Prostate gland (tissue), 2 donors: ENCODE results near the gene EHMT1. TPM values are rescaled to one million over a fixed set of nuclear protein-coding genes. Genes with fewer than 3 reads are reported as not detected.
"Not testable (repeated sequence)": the region's sequence is repeated elsewhere in the genome, so short reads cannot be mapped to it uniquely, and the experiment has no call there.

Source experiments
- DNase-seq: peaks from one replicate; pipeline ENCODE4 v3.0.0-alpha.2; 2019; ENCODE audit warnings: low spot score
- H3K27ac ChIP-seq, 2 donors: fragments of 200-600 bp; sonication (generic); 2 replicates each; pipeline ENCODE4 v1.5.1; 2017 to 2019
- H3K27me3 ChIP-seq: fragments of 200-600 bp; sonication (generic); replicated peaks from 2 replicates; pipeline ENCODE4 v1.5.1; 2019; ENCODE audit not compliant: insufficient read depth
- H3K36me3 ChIP-seq, 2 donors: fragments of 200-600 bp; sonication (generic); 1 replicate in 1 of 2; 2 replicates in 1 of 2; pipeline versions ENCODE4 v1.5.1 to v1.8.1; 2017 to 2019
- H3K4me1 ChIP-seq: fragments of 200-600 bp; sonication (generic); replicated peaks from 2 replicates; pipeline ENCODE4 v1.5.1; 2019
- H3K4me3 ChIP-seq, 2 donors: fragments of 200-600 bp; sonication (generic); 2 replicates each; pipeline ENCODE4 v1.5.1; 2017 to 2019
- H3K9me3 ChIP-seq: fragments of 200-600 bp; sonication (generic); 2 replicates; pipeline ENCODE4 v1.5.1; 2017
- POLR2A ChIP-seq: fragments of 450-650 bp; IDR thresholded peaks from one replicate; pipeline ENCODE4 v1.6.1; 2016; ENCODE audit warnings: antibody characterized with exemption, mild to moderate bottlenecking
- POLR2AphosphoS5 ChIP-seq: sonication (generic); formaldehyde crosslinking; IDR thresholded peaks from one replicate; pipeline ENCODE4 v1.6.1; 2017; ENCODE audit warnings: antibody characterized with exemption
- WGBS: methylation state at CpG from one replicate; pipeline ENCODE4 v1.1.5; 2018; 5-methylcytosine and 5-hydroxymethylcytosine counted together
- intact Hi-C: fragments of 100-400 bp; cut with DNase I; formaldehyde crosslinking; loops from one replicate; pipeline ENCODE4 v1.14.2; 2022
- total RNA-seq, 2 donors: library from RNA; depleted of rRNA; stranded (reverse); fragments of >200 nt; gene quantifications; one replicate each; pipeline ENCODE4 v1.1.0, GENCODE V29; 2016
- TF ChIP-seq, protein P1 (sequence below), 4 experiments: fragments of 200-600 bp in 2 of 4; fragments of 450-650 bp in 2 of 4; sonication (generic) in 2 of 4; IDR thresholded peaks; 1 replicate in 3 of 4; 2 replicates in 1 of 4; pipeline ENCODE4 v1.5.1; 2016 to 2019; ENCODE audit warnings: antibody characterized with exemption in 4 of 4, mild to moderate bottlenecking in 2 of 4, moderate library complexity in 2 of 4

Gene EHMT1
- total RNA-seq, 2 donors from 2014 or later: 81.3 to 149 TPM

DNA sequence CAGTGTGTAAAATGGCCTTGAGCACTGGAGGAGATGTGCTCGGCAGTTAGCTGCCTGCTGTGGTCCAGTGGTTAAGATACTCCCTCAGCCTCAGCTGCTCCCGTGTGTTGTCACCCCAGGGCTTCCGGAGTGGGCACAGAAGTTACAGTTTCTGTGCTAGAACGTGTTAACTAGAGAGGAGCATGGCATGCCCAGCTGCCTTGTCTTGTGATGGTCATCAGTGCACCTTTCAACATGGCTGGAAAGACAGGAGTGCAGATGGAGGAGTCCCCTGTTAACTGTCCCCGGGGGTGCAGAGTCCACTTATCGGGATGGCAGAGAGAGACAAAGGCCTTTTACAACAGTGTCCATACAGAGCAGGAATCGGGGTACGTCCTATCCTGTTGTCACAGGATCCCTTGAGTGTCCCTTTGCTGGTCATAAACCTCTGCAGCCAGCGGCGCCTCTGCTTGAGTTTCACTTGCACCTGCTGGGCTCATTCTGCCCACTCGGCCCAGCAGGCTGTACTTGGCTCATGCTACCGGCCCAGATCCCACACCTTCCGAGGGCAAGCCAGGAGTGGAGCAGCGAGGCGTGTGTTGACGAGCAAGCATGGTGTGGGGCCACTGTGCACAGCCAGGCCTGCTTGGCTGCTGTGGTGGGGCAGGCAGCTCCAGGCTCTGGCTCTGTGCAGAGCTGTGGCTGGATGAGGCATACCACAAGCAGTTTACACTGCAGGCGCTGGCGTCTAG lies 112.6 kb downstream of the EHMT1 start:
- intact Hi-C loops: no loop called here
- 90% methylated on average over 17 of the region's 18 CpGs for WGBS
- DNase-seq: no peak
- no peak for TF ChIP-seq POLR2A
- no peak for TF ChIP-seq POLR2AphosphoS5
- TF ChIP-seq, protein P1, sequence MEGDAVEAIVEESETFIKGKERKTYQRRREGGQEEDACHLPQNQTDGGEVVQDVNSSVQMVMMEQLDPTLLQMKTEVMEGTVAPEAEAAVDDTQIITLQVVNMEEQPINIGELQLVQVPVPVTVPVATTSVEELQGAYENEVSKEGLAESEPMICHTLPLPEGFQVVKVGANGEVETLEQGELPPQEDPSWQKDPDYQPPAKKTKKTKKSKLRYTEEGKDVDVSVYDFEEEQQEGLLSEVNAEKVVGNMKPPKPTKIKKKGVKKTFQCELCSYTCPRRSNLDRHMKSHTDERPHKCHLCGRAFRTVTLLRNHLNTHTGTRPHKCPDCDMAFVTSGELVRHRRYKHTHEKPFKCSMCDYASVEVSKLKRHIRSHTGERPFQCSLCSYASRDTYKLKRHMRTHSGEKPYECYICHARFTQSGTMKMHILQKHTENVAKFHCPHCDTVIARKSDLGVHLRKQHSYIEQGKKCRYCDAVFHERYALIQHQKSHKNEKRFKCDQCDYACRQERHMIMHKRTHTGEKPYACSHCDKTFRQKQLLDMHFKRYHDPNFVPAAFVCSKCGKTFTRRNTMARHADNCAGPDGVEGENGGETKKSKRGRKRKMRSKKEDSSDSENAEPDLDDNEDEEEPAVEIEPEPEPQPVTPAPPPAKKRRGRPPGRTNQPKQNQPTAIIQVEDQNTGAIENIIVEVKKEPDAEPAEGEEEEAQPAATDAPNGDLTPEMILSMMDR (IDR thresholded peaks at IDR 0.05): no peak
- Histone ChIP-seq H3K27me3 (no peaks in the 10 kb centered on the region), H3K27ac (no peak overlapping the region), H3K36me3 (no peaks in the 10 kb centered on the region), H3K9me3 (no peaks in the 10 kb centered on the region), H3K4me1 (no peaks in the 10 kb centered on the region), H3K4me3 (no peak overlapping the region)

DNA sequence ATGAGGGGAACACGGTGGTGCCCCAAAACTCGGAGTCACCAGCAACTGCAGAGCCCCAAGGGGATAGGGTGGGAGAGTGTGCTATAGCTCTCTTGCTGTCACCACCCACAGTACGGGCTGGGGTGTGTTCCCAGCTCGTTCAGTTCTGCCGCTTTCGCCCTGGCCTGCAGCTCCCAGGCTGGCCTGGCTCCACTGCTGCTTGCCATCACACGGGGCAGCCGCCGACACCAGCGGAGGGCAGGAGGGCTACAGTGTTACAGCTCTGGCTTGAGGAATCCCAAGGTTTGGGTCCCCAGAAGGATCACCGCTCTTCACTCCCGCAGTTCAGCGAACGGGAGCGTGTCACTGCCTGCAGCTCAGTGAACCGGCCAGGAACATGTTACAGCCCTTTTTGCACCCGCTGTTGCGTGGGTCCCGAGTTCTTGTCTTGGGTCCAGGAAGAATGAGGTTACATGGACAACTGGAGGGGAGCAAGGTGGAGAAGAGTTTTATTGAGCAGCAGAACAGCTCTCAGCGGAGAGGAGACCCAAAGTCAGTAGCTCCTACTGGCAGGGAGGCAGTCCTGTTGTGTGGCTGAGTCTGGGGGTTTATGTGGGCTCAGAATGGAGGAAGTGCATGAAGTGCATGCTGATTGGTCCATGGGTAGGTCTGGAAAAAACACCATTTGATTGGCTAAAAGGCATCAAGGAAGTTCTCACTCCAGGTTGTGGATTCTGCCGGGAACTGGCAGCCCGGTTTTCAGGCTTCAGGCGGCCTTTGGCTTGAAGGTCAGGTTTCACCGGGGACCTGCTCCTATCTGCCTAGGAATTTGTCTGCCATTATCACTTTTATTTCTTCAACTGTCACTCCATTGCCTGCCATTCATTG lies 113.4 kb downstream of the EHMT1 start:
- Histone ChIP-seq H3K27ac (no peak overlapping the region), H3K9me3 (no peaks in the 10 kb centered on the region), H3K4me1 (no peaks in the 10 kb centered on the region), H3K4me3 (no peak overlapping the region), H3K27me3 (no peaks in the 10 kb centered on the region), H3K36me3 (no peaks in the 10 kb centered on the region)
- no peak for DNase-seq
- TF ChIP-seq, protein P1 (IDR thresholded peaks at IDR 0.05): no peak
- TF ChIP-seq POLR2AphosphoS5 (no peak), POLR2A (no peak)
- WGBS: 98% methylated on average over 24 of the region's 24 CpGs
- intact Hi-C loops: no loop called here

DNA sequence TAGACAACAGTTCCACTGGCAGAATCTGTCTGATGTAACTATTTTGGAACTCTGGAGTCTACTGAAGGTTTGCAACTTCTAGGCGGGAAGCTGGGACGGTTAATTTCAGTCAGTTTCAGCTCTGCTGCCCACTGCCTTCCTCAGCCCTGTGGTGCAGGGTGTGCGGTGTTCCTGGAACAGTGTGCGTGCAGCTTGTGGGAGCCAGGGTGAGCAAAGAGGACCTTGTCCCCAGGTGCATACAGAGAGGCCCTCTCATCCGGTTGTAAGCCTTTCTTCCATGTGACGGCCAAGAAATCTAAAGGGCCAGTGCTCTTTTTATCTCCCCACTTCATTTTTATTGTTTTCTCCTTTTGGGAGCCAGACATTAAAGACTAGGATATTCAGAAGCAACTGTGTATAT lies 114.6 kb downstream of the EHMT1 start:
- Histone ChIP-seq H3K27me3 (no peaks in the 10 kb centered on the region), H3K36me3 (no peaks in the 10 kb centered on the region), H3K4me1 (no peaks in the 10 kb centered on the region), H3K4me3 (no peak overlapping the region), H3K9me3 (no peaks in the 10 kb centered on the region), H3K27ac (no peak overlapping the region)
- TF ChIP-seq POLR2AphosphoS5 (no peak), POLR2A (no peak)
- TF ChIP-seq, protein P1 (IDR thresholded peaks at IDR 0.05): no peak
- no peak for DNase-seq
- 98% methylated on average over 6 of the region's 6 CpGs for WGBS
- intact Hi-C loops: no loop called here

DNA sequence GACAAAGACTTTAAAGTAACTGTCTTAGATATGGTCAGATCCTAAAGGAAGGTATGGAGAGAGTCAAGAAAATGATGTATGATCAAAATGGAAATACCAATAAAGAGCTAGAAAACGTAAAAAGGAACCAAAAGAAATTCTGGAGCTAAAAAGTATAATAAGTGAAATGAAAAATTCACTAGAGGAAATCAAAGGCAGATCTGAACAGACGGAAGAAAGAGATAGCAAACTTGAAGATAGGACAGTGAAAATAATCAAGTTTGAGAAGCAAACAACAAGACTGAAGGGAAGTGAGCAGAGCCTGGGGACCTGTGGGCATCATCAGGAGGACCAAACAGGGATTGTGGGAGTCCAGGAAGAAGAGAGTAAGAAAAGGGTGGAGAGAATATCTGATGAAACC lies 115.4 kb downstream of the EHMT1 start:
- Histone ChIP-seq H3K27me3 (no peaks in the 10 kb centered on the region), H3K27ac (no peak overlapping the region), H3K9me3 (no peaks in the 10 kb centered on the region), H3K4me1 (no peaks in the 10 kb centered on the region), H3K36me3 (no peaks in the 10 kb centered on the region), H3K4me3 (no peak overlapping the region)
- no peak for DNase-seq
- TF ChIP-seq POLR2A (no peak), POLR2AphosphoS5 (no peak)
- TF ChIP-seq, protein P1 (IDR thresholded peaks at IDR 0.05): no peak
- intact Hi-C loops: no loop called here
- WGBS: 65% methylated on average over 2 of the region's 2 CpGs

DNA sequence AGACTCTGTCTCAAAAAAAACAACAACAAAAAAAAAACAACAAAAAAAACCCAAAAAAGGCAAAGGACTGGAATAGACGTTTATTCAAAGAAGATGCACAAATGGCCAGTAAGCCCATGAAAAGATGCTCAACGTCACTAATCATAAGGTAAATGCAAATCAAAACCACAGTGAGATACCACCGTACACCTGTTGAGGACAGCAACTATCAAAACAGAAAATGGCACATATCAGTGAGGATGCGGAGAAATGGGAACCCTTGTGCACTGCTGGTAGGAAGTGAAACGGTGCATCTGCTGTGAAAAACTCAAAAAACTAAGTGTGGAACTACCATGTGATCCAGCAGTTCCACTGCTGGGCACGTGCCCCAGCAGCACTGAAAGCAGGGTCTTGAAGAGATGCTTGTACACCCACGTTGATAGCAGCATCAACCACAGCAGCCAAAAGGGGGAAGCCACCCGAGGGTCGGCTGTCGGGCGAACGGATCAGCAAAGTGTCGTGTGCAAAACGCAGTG lies 119.4 kb downstream of the EHMT1 start:
- H3K9me3 ChIP-seq, H3K4me1 ChIP-seq, H3K36me3 ChIP-seq, H3K27ac ChIP-seq, H3K4me3 ChIP-seq, DNase-seq, H3K27me3 ChIP-seq, intact Hi-C loops: not testable (repeated sequence)
- WGBS: 91% methylated on average over 7 of the region's 14 CpGs
